GM12874 (cell line): ENCODE measurements around the gene HAUS3.

ENCODE experiments used
- TF ChIP-seq, protein P1 (sequence below): IDR thresholded peaks from 2 replicates; pipeline ENCODE4 v1.5.1; 2011; ENCODE audit warnings: low read depth, mild to moderate bottlenecking, control low read depth, low read length, moderate library complexity; ENCODE audit not compliant: insufficient read depth

Gene HAUS3, protein sequence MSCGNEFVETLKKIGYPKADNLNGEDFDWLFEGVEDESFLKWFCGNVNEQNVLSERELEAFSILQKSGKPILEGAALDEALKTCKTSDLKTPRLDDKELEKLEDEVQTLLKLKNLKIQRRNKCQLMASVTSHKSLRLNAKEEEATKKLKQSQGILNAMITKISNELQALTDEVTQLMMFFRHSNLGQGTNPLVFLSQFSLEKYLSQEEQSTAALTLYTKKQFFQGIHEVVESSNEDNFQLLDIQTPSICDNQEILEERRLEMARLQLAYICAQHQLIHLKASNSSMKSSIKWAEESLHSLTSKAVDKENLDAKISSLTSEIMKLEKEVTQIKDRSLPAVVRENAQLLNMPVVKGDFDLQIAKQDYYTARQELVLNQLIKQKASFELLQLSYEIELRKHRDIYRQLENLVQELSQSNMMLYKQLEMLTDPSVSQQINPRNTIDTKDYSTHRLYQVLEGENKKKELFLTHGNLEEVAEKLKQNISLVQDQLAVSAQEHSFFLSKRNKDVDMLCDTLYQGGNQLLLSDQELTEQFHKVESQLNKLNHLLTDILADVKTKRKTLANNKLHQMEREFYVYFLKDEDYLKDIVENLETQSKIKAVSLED

GRCh38 chr4:2241410-2242353 lies at the start of gene HAUS3, which contains the start of gene POLN:
Gene HAUS3, minus strand, starts transcription at chr4:2242121. Its CDS starts 1,175 bp downstream, at chr4:2240946.
Gene POLN, minus strand, starts transcription at chr4:2242121. Its CDS starts 12,890 bp downstream, at chr4:2229231.
- TF ChIP-seq, protein P1, sequence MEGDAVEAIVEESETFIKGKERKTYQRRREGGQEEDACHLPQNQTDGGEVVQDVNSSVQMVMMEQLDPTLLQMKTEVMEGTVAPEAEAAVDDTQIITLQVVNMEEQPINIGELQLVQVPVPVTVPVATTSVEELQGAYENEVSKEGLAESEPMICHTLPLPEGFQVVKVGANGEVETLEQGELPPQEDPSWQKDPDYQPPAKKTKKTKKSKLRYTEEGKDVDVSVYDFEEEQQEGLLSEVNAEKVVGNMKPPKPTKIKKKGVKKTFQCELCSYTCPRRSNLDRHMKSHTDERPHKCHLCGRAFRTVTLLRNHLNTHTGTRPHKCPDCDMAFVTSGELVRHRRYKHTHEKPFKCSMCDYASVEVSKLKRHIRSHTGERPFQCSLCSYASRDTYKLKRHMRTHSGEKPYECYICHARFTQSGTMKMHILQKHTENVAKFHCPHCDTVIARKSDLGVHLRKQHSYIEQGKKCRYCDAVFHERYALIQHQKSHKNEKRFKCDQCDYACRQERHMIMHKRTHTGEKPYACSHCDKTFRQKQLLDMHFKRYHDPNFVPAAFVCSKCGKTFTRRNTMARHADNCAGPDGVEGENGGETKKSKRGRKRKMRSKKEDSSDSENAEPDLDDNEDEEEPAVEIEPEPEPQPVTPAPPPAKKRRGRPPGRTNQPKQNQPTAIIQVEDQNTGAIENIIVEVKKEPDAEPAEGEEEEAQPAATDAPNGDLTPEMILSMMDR, result no peak

DNA sequence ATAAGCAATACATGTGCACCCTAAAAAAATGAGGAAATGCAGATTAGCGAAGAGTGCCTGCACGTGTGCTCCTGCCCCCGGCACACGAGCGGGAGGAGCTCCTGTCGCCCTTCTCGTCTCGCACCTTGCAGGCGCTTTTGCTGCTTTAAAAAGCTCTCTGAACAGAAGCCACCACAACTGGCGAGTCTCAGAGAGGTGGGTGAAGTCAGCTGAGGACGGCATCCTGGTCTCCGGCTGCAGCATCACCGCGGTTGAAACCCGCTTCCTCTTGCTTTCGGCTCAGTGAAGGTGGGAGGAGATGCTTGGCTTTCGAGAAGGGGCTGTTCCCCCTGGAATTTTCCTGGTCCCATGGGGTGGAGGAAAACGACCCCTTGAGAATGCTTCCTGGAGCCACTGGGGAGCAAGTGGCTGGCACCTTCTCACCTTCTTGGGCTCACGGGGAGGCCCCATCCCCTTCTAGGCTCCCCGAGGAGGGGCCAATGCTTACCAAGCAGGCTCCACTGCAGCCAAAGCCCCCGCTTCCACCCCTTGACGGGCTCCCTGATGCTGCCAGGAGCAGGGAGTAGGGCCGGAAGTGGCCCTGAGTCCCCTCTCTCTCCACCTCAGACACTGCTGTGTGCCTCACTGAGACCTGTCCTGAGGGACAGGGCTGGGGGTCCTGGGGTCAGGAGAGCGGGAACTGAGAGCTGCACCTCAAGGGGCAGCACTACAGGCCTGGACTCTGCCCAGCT lies 49.2 kb upstream of the HAUS3 start:
- TF ChIP-seq, protein P1, result no peak

DNA sequence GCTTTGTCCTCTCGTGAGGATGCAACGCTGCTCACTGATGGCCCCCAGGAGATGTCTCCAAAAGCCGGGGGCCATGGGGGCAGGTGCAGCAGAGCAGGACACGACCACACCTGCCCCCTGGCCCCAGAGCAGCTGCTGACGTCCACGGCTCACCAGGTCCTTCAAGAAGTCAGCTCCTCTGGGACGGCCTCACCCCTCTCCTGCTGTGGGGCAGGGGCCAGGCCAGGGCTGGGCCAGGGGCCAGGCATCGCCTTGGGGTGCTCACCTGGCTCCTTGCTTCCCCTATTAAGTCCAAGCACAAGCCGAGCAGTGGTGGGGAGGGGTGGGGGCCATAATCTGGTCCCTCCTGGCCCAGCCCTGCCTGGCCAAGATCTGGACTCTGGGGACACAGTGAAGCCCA lies 48.6 kb upstream of the HAUS3 start:
- TF ChIP-seq, protein P1, result no peak

GRCh38 chr4:2289955-2290333 lies 48.0 kb upstream of the HAUS3 start:
- TF ChIP-seq, protein P1, result no peak

DNA sequence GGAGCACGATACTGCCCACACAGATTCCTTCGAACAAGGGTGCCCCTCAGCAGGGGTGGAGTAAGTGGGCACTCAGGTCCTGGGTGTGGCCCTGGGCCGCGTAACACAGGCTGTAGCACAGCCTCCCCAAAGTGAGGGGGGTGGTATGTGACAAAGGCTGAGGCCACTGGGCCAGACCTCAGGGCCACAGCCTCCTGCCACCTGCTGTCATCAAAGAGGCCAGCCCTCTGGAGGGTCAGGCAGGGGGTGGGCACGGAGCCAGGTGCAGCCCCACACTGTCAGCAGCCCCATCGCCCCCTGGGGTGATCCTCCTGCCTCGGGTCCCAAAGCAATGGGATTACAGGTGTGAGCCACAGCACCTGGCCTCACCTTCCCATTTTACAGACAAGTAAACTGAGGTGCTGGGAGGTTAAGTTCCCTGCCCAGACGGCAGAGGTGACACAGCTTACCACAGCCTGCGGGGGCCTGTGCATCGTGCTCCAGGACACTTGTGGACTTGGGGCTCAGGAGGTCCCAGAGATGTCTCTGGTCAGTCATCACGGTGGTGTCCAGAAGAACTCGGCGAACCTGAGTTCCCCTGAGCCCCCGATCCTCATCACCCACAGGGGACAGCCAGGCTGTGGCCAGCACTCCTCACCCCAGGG lies 47.5 kb upstream of the HAUS3 start:
- TF ChIP-seq, protein P1, result no peak

DNA sequence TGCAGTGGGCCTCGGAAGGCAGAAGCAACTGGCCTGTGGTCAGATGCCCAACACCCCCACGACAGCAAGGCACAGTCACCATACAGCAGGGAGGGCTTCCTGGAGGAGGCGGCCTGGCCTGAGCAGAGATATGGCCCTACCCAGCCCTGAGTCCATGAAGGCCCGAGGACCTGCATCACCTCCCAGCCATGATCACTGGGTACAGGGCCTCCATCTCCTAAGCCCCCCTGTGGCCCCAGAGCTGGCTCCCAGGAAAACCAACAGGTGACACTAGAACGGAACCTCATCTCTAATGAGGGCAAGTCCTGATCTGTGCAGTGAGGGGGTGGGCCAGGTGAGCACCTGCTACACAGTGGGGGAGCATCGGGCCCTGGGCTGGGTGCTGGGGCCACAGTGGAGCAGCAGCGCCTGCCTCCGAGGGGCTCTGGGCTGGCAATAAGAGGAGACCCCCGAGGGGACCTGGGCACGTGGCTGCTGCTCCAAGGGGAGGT lies 46.2 kb upstream of the HAUS3 start:
- TF ChIP-seq, protein P1, result no peak
